Panc1 (cell line): ENCODE data around the gene RBM8A. TPM values are rescaled to one million over a fixed set of nuclear protein-coding genes. Genes with fewer than 3 reads are reported as not detected.

Source experiments
- ATAC-seq: fragments of 200-7000 bp; cut with Tn5 transposase; 2 replicates; pipeline ENCODE4 v1.9.1; 2020; ENCODE audit warnings: mild to moderate bottlenecking, moderate library complexity
- BruUV-seq: library from RNA; stranded (reverse); fragments of 400-500 nt; replicated peaks from 2 replicates; lab custom pipeline; 2021; lab: Mats Ljungman, UMichigan
- CTCF ChIA-PET: fragments of 300-600 bp; sonication (Branson Sonifier 250); formaldehyde crosslinking; loops from one replicate; lab custom pipeline; 2022; ENCODE audit warnings: antibody characterized with exemption; lab: Charles Lee
- POLR2A ChIA-PET: fragments of 300-600 bp; sonication (Branson Sonifier 250); formaldehyde crosslinking; loops from one replicate; lab custom pipeline; 2022; ENCODE audit warnings: antibody characterized with exemption; lab: Charles Lee
- DNase-seq: peaks from one replicate; pipeline ENCODE4 v3.0.0-alpha.2; 2010; ENCODE audit warnings: low read depth, low spot score
- H3K27ac ChIP-seq: 2 replicates; pipeline ENCODE4 v1.5.1; 2011; ENCODE audit warnings: mild to moderate bottlenecking, low read length, inconsistent platforms
- H3K27me3 ChIP-seq: fragments of 200-500 bp; sonication (Bioruptor generic); 2 replicates; pipeline ENCODE4 v1.6.0; 2014; ENCODE audit warnings: low read length, inconsistent platforms; ENCODE audit not compliant: control insufficient read depth, insufficient read depth
- H3K36me3 ChIP-seq: fragments of 200-500 bp; sonication (Bioruptor generic); 2 replicates; pipeline ENCODE4 v1.5.1; 2014; ENCODE audit warnings: inconsistent platforms, mild to moderate bottlenecking, low read length, moderate library complexity; ENCODE audit not compliant: control insufficient read depth, insufficient read depth
- H3K4me1 ChIP-seq: 2 replicates; pipeline ENCODE4 v1.5.1; 2011; ENCODE audit warnings: inconsistent platforms, mild to moderate bottlenecking, low read length, moderate library complexity; ENCODE audit not compliant: control insufficient read depth, insufficient read depth
- H3K4me3 ChIP-seq, 2 experiments: 2 replicates each; pipeline ENCODE4 v1.5.1; 2011 to 2012; ENCODE audit warnings: low read depth in 2 of 2, low read length in 2 of 2, mild to moderate bottlenecking in 2 of 2, inconsistent platforms in 1 of 2, moderate library complexity in 1 of 2
- H3K9me3 ChIP-seq: fragments of 200-500 bp; sonication (Bioruptor generic); 2 replicates; pipeline ENCODE4 v1.5.1; 2014; ENCODE audit warnings: low read depth, mild to moderate bottlenecking, inconsistent platforms, low read length, moderate library complexity; ENCODE audit not compliant: control insufficient read depth, insufficient read depth
- CTCF ChIP-seq: fragments of 450-650 bp; IDR thresholded peaks from 2 replicates; pipeline ENCODE4 v1.5.1; 2017; ENCODE audit warnings: mild to moderate bottlenecking
- POLR2AphosphoS5 ChIP-seq: IDR thresholded peaks from 2 replicates; pipeline ENCODE4 v1.6.1; 2012; ENCODE audit warnings: mild to moderate bottlenecking, low read depth, low read length, moderate library complexity
- REST ChIP-seq, 2 experiments: IDR thresholded peaks; 2 replicates each; pipeline ENCODE4 v1.6.1; 2011 to 2012; ENCODE audit warnings: low read depth in 2 of 2, control low read depth in 1 of 2, low read length in 1 of 2, mild to moderate bottlenecking in 1 of 2, moderate library complexity in 1 of 2; ENCODE audit not compliant: insufficient read depth in 1 of 2
- SIN3A ChIP-seq: IDR thresholded peaks from 2 replicates; pipeline ENCODE4 v1.6.1; 2012; ENCODE audit warnings: low read depth, mild to moderate bottlenecking, low read length, moderate library complexity, borderline replicate concordance; ENCODE audit not compliant: insufficient read depth
- TCF7L2 ChIP-seq: IDR thresholded peaks from 2 replicates; pipeline ENCODE4 v1.6.1; 2011; ENCODE audit warnings: mild to moderate bottlenecking, low read depth, low read length, inconsistent platforms
- in situ Hi-C: cut with HindIII; loops from 2 replicates; pipeline ENCODE4 v1.10.0; 2016; ENCODE audit warnings: low sequenced_read_pairs, low pct_unique_long_range_greater_than_20kb
- intact Hi-C: fragments of 100-400 bp; cut with micrococcal nuclease; formaldehyde crosslinking; loops from one replicate; pipeline ENCODE4 v1.10.0; 2022; ENCODE audit not compliant: unreplicated experiment
- total RNA-seq: library from RNA; stranded (reverse); gene quantifications from one replicate; pipeline ENCODE4 v1.2.1, GENCODE V29; 2021; ENCODE audit not compliant: unreplicated experiment

RBM8A gene
- total RNA-seq, 1 experiment from 2014 or later, result 172 TPM

GRCh38 chr1:145961109-145961424 lies 33.8 kb upstream of the RBM8A start:
- Histone ChIP-seq H3K4me1 (peaks cover 40% of the 10 kb centered on the region), H3K27ac (peak overlapping the region; percentile 83), H3K36me3 (no peaks in the 10 kb centered on the region), H3K4me3 (peak overlapping the region; percentile 76 to 92), H3K27me3 (no peaks in the 10 kb centered on the region), H3K9me3 (no peaks in the 10 kb centered on the region)
- no peak for TF ChIP-seq SIN3A
- no peak for TF ChIP-seq REST (IDR thresholded peaks at IDR 0.05; ENCODE audit: insufficient read depth in 1 of 2, low read depth in 2 of 2, low read length in 1 of 2)
- TF ChIP-seq POLR2AphosphoS5, result no peak
- no peak for TF ChIP-seq TCF7L2
- TF ChIP-seq CTCF, result no peak
- no peak for DNase-seq
- no peak for ATAC-seq
- in situ Hi-C loops (no loop called here), intact Hi-C loops (loop anchor here (5.0 kb wide), 1 partner anchor 69 kb away; no protein-coding TSS in a partner anchor)
- CTCF ChIA-PET, result no interaction called here
- POLR2A ChIA-PET, result no interaction called here
- BruUV-seq, result no TSS peak

- ChIA-PET POLR2A (interaction anchor here (0.6 kb wide), 1 partner anchor 33 kb away, joined by 16 read pairs; no protein-coding TSS in a partner anchor), CTCF (no interaction called here)
- BruUV-seq, result no TSS peak
- no peaks in the 10 kb centered on the region for H3K36me3 ChIP-seq
- H3K9me3 ChIP-seq, result no peaks in the 10 kb centered on the region
- peaks cover 45% of the 10 kb centered on the region for H3K4me1 ChIP-seq
- no peak for TF ChIP-seq SIN3A
- TF ChIP-seq REST (IDR thresholded peaks at IDR 0.05; ENCODE audit: insufficient read depth in 1 of 2, low read depth in 2 of 2, low read length in 1 of 2), result no peak
- no peak for TF ChIP-seq TCF7L2
- TF ChIP-seq CTCF, result no peak
- TF ChIP-seq POLR2AphosphoS5, result no peak; the same call in 1 of the 2 replicates
- DNase-seq (no peak), ATAC-seq (peak; percentile 59)
- peak overlapping the region; percentile 83 for H3K27ac ChIP-seq
- in situ Hi-C loops (no loop called here), intact Hi-C loops (loop anchor here (5.0 kb wide), 1 partner anchor 68 kb away; no protein-coding TSS in a partner anchor)
- no peaks in the 10 kb centered on the region for H3K27me3 ChIP-seq
- H3K4me3 ChIP-seq, result peak overlapping the region; percentile 76 to 92
Measured at GRCh38 chr1:145960468-145961108, 33.3 kb upstream of the RBM8A start.
